C4-2B (cell line): ENCODE measurements around the gene SEC23IP.

Source experiments
- ZFX ChIP-seq: fragments of 450-650 bp; IDR thresholded peaks from 2 replicates; pipeline ENCODE4 v1.6.1; 2017
- TF ChIP-seq, protein P1 (sequence below): fragments of 450-650 bp; conservative IDR thresholded peaks from 2 replicates; pipeline ENCODE4 v1.5.1; 2017; ENCODE audit warnings: mild to moderate bottlenecking

DNA sequence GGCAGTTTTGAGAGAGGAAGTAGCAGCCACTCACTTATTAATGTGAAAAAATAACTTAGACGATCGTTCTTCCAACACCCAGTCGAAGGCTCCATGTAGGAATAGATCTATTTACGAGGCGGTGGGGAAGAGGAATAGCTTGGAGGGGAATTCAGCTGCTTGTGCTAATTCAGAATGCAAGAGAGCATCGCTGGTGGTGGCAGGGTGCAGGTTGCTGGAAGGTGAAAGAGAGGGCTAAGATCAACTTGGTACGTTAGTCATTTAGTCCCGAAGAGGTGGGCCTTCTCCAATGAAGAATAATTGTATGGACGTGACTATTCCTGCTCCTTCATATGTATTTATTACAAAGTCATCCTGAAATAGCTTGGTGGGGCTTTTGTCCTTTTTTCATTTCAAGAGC, 98.5 kb downstream of the SEC23IP start:
- TF ChIP-seq, protein P1, sequence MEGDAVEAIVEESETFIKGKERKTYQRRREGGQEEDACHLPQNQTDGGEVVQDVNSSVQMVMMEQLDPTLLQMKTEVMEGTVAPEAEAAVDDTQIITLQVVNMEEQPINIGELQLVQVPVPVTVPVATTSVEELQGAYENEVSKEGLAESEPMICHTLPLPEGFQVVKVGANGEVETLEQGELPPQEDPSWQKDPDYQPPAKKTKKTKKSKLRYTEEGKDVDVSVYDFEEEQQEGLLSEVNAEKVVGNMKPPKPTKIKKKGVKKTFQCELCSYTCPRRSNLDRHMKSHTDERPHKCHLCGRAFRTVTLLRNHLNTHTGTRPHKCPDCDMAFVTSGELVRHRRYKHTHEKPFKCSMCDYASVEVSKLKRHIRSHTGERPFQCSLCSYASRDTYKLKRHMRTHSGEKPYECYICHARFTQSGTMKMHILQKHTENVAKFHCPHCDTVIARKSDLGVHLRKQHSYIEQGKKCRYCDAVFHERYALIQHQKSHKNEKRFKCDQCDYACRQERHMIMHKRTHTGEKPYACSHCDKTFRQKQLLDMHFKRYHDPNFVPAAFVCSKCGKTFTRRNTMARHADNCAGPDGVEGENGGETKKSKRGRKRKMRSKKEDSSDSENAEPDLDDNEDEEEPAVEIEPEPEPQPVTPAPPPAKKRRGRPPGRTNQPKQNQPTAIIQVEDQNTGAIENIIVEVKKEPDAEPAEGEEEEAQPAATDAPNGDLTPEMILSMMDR, result no peak
- no peak for TF ChIP-seq ZFX
